SK-N-MC (cell line): ENCODE measurements around the gene ABCA3.

Source experiments
- EZH2 ChIP-seq: fragments of 200-600 bp; sonication (generic); IDR thresholded peaks from one replicate; pipeline ENCODE4 v1.6.1; 2017; ENCODE audit warnings: antibody characterized with exemption
- POLR2AphosphoS5 ChIP-seq: IDR thresholded peaks from 2 replicates; pipeline ENCODE4 v1.6.1; 2012; ENCODE audit warnings: mild to moderate bottlenecking, low read depth, low read length, borderline replicate concordance

GRCh38 chr16:2333231-2333630, 7.3 kb downstream of the ABCA3 start:
- TF ChIP-seq EZH2 = no peak
- TF ChIP-seq POLR2AphosphoS5 = no peak
